MG63 (cell line): ENCODE measurements around the gene SLC44A5. TPM values are rescaled to one million over a fixed set of nuclear protein-coding genes. Genes with fewer than 3 reads are reported as not detected.
"Not testable (repeated sequence)": the region's sequence is repeated elsewhere in the genome, so short reads cannot be mapped to it uniquely, and the experiment has no call there.

ENCODE experiments used
- DNase-seq: peaks from one replicate; pipeline ENCODE4 v3.0.0-alpha.2; 2020
- H3K27me3 ChIP-seq: fragments of 250-450 bp; sonication (Bioruptor Pico); 2 replicates; pipeline ENCODE4 v1.5.1; 2020; ENCODE audit warnings: mild to moderate bottlenecking, moderate library complexity
- H3K36me3 ChIP-seq: fragments of 250-450 bp; sonication (Bioruptor Pico); 2 replicates; pipeline ENCODE4 v1.5.1; 2020; ENCODE audit warnings: mild to moderate bottlenecking, moderate library complexity
- H3K4me3 ChIP-seq: fragments of 250-450 bp; sonication (Bioruptor Pico); 2 replicates; pipeline ENCODE4 v1.5.1; 2020; ENCODE audit warnings: mild to moderate bottlenecking, moderate library complexity
- H3K9me3 ChIP-seq: fragments of 250-450 bp; sonication (Bioruptor Pico); 2 replicates; pipeline ENCODE4 v1.5.1; 2020; ENCODE audit warnings: mild to moderate bottlenecking, moderate library complexity
- total RNA-seq: library from RNA; depleted of rRNA; stranded (reverse); fragments of >200 nt; shearing (Covaris generic); gene quantifications from 2 replicates; pipeline ENCODE4 v1.2.3, GENCODE V29; 2014; ENCODE audit warnings: low replicate concordance

Gene SLC44A5
- total RNA-seq, 1 experiment from 2014 or later = not detected

DNA sequence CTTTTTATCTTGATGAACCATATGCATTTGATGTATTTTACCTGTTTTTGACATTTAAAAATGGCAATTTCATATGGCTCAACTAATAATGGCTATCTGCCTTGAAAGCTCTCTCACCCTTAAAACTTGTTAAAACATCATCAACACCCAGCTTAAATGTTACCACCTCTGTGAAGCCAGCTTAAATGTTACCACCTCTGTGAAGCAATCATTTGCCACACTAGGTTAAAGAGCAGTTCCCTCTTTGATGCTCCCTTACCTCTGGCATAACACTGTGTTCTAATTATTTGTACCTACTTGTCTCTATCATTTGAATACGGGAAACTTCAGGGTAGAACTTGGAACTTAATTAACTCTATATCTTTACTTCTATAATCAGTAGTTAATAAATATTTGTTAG, 294.7 kb downstream of the SLC44A5 start:
- no peaks in the 10 kb centered on the region for H3K36me3 ChIP-seq
- H3K9me3 ChIP-seq = no peaks in the 10 kb centered on the region
- no peak overlapping the region for H3K4me3 ChIP-seq
- no peaks in the 10 kb centered on the region for H3K27me3 ChIP-seq
- DNase-seq = no peak

DNA sequence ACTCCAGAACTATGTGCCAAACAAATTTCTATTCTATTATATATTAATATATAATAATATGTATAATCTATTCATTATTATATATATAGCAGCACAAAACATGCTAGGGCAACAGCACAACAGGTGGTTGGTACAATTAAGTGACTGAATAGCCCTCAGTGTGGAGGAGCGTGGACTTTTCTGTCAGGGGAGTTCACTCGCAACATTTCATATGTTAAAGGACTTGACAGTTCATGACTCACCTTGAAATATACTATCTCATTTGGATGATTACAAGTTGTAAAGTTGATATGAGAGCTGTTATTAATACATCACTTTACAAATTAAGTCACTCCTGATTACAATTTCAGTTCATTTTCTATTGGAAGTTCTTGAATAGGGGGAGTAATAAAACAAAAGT, 298.3 kb downstream of the SLC44A5 start:
- no peaks in the 10 kb centered on the region for H3K9me3 ChIP-seq
- no peaks in the 10 kb centered on the region for H3K36me3 ChIP-seq
- no peak overlapping the region for H3K4me3 ChIP-seq
- H3K27me3 ChIP-seq = no peaks in the 10 kb centered on the region
- no peak for DNase-seq

GRCh38 chr1:75310067-75310466, 300.8 kb downstream of the SLC44A5 start:
- Histone ChIP-seq H3K36me3 (no peaks in the 10 kb centered on the region), H3K4me3 (no peak overlapping the region), H3K9me3 (no peaks in the 10 kb centered on the region), H3K27me3 (no peaks in the 10 kb centered on the region)
- peak; percentile 83 for DNase-seq

DNA sequence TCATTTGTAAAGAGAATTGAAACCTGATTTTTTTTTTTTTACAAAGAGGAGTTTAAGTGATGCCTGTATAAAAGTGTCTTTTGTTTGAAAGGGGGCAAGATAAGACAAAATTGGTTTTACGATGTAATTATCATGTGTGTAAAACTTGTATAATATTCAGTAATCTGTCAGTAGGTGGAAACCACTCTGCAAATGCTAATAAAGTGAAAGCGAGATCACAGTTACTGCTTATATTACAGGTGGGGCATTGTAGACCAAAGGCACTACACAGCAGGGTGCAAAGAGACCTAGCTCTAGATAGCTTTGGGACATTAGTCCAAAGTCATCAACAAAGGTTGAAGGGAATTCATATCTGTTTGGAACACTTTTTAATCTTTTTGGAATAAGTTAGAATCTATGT, 302.5 kb downstream of the SLC44A5 start:
- Histone ChIP-seq H3K36me3 (no peaks in the 10 kb centered on the region), H3K4me3 (no peak overlapping the region), H3K27me3 (no peaks in the 10 kb centered on the region), H3K9me3 (no peaks in the 10 kb centered on the region)
- no peak for DNase-seq

- DNase-seq = no peak
Observed at GRCh38 chr1:75305061-75305460, 305.9 kb downstream of the SLC44A5 start.

DNA sequence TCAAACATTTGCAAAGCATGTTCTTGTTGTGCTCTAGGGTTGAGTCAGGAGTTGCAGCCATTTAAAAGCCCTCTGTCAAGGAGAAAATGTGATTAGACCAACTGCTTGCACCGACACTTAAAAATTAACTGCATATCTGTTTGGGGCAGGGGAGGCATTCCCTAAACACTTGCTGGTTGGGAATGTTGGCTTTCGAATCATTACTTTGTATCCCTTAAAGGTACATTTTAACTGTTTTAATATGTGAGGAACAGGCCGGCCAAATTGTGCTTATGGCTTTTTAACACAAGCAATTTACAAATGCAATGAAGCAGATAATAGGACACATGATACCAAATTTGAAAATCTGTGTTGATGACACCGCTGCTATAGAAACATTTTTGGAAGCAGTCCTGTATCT, 317.6 kb downstream of the SLC44A5 start:
- DNase-seq = no peak
- no peaks in the 10 kb centered on the region for H3K27me3 ChIP-seq
- H3K9me3 ChIP-seq = no peaks in the 10 kb centered on the region
- no peak overlapping the region for H3K4me3 ChIP-seq
- no peaks in the 10 kb centered on the region for H3K36me3 ChIP-seq

More at GRCh38 chr1:75305061-75305460, 305.9 kb downstream of the SLC44A5 start:
- Histone ChIP-seq H3K27me3 (no peaks in the 10 kb centered on the region), H3K4me3 (no peak overlapping the region), H3K36me3 (no peaks in the 10 kb centered on the region), H3K9me3 (no peaks in the 10 kb centered on the region)

GRCh38 chr1:75292013-75292412, 318.9 kb downstream of the SLC44A5 start:
- no peak for DNase-seq
- Histone ChIP-seq H3K9me3 (no peaks in the 10 kb centered on the region), H3K27me3 (no peaks in the 10 kb centered on the region), H3K4me3 (no peak overlapping the region), H3K36me3 (no peaks in the 10 kb centered on the region)

DNA sequence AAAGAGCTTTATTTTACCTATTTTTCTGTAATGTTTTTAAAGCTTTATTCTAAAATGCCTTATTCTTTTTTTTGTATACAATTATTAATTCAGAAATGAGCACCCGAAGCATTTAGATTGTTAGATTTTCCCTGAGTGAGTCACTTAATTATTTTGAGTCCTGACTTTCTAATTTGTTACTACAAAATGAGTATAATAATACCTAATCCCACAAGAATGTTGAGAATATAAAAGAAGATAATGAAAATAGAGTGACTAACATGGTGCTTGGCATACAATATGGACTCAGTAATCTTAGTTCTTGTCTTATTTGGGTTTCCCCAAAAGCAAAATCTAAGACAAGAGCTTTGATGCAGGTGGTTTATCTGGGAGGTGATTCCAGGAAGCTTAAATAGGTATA, 334.5 kb downstream of the SLC44A5 start:
- no peak for DNase-seq
- H3K9me3 ChIP-seq = no peaks in the 10 kb centered on the region
- H3K36me3 ChIP-seq = no peaks in the 10 kb centered on the region
- H3K27me3 ChIP-seq = no peaks in the 10 kb centered on the region
- no peak overlapping the region for H3K4me3 ChIP-seq

DNA sequence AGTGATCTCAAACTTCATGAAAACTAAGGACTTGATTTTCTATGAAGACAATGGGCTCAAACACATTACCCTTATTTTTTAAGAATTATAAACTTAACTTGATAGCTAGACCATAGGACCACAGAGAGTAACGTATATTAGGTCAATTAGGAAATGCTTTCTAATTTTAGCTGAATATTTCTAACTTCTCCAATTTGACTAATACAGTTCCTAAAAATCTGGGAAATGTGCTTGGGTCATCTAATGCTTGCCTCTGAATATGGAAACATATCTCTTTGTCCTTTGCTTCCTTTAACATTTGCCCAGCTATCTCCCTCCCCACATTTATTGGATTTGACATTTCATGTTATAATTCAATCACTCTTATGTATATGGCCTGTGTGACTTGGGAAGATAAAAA, 335.3 kb downstream of the SLC44A5 start:
- H3K36me3 ChIP-seq = no peaks in the 10 kb centered on the region
- H3K4me3 ChIP-seq = no peak overlapping the region
- no peaks in the 10 kb centered on the region for H3K27me3 ChIP-seq
- no peaks in the 10 kb centered on the region for H3K9me3 ChIP-seq
- DNase-seq = no peak

DNA sequence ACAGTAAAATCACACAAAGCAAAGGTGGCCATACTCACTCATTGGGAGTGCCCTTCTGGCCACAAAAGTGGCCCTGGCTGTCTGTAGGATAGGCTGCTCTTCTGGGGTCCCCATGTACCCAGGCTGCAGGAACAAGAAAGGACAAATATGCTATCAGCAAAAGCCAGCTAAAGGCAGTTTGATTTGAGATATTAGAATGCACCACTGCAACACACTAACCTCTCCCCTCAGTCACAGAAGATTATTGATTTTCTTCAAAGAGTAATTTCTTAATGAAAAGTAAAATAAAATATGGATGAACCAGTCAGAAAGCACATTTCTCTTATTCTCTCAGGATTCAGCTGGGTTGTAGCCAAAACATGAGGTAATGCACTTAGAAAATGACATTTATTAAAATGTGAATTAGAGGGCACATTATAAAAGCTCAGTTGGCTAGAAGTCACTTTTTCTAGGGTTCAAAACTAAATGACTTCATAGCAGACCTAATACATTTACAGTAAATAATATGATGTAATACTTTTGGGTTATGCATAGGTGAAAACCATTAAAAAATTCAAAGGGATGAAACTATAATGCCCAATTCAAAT, 335.9 kb downstream of the SLC44A5 start:
- H3K36me3 ChIP-seq = no peaks in the 10 kb centered on the region

DNA sequence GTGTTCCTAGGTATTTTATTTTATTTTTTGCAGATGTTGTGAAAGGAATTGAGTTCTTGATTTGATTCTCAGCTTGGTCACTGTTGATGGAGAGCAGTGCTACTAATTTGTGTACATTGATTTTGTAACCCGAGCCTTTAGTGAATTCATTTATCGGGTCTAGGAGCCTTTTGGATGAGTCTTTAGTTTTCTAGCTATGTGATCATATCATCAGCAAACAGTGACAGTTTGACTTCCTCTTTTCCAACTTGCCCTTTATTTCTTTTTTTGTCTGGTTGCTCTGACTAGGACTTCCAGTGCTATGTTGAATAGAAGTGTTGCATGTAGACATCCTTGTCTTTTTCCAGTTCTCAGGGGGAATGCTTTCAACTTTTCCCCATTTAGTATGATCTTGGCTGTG, 337.8 kb downstream of the SLC44A5 start:
- Histone ChIP-seq H3K4me3 (no peak overlapping the region), H3K27me3 (no peaks in the 10 kb centered on the region), H3K9me3 (no peaks in the 10 kb centered on the region), H3K36me3 (no peaks in the 10 kb centered on the region)
- DNase-seq = no peak

More for the DNA sequence above, 335.9 kb downstream of the SLC44A5 start:
- no peaks in the 10 kb centered on the region for H3K27me3 ChIP-seq
- no peak for DNase-seq
- H3K4me3 ChIP-seq = no peak overlapping the region
- H3K9me3 ChIP-seq = no peaks in the 10 kb centered on the region

GRCh38 chr1:75265792-75266191, 345.1 kb downstream of the SLC44A5 start:
- no peaks in the 10 kb centered on the region for H3K36me3 ChIP-seq
- no peak overlapping the region for H3K4me3 ChIP-seq
- H3K27me3 ChIP-seq = no peaks in the 10 kb centered on the region; the same call in 1 of the 2 replicates
- no peak for DNase-seq
- no peaks in the 10 kb centered on the region for H3K9me3 ChIP-seq

DNA sequence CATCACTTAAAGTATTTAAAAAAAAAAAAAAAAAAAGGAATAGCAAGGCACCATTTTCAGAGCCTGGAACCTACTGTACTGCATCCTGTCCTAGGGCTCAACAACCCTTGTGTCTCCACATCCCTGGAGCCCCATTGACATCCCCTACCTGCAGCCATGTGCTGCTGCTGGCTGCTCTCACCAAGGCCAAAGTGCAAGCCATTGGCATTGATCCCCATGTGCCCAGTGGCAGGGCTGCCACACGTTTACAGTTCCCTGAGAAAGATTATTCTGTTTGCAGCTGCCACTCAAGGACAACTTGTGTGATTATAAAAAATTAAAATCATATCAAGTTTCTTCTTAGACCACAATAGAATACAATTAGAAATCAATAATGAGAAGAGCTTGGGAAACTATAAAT, 346.8 kb downstream of the SLC44A5 start:
- Histone ChIP-seq H3K4me3 (no peak overlapping the region), H3K36me3 (no peaks in the 10 kb centered on the region), H3K9me3 (no peaks in the 10 kb centered on the region), H3K27me3 (no peaks in the 10 kb centered on the region; the same call in 1 of the 2 replicates)
- DNase-seq = no peak

DNA sequence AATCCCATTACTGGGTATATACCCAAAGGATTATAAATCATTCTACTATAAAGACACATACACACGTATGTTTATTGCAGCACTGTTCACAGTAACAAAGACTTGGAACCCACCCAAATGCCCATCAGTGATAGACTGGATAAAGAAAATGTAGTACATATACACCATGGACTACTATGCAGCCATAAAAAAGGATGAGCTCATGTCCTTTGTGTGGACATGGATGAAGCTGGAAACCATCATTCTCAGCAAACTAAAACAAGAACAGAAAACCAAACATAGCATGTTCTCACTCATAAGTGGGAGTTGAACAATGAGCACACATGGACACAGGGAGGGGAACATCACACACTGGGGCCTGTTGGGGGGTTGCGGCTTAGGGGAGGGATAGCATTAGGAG, 347.3 kb downstream of the SLC44A5 start:
- DNase-seq, H3K4me3 ChIP-seq, H3K9me3 ChIP-seq, H3K36me3 ChIP-seq, H3K27me3 ChIP-seq: not testable (repeated sequence)

- H3K27me3 ChIP-seq, H3K9me3 ChIP-seq, H3K36me3 ChIP-seq, H3K4me3 ChIP-seq, DNase-seq: not testable (repeated sequence)
Observed at GRCh38 chr1:75261946-75262345, 349.0 kb downstream of the SLC44A5 start.

- no peak for DNase-seq
- H3K4me3 ChIP-seq = no peak overlapping the region
- H3K27me3 ChIP-seq = no peaks in the 10 kb centered on the region
- no peaks in the 10 kb centered on the region for H3K36me3 ChIP-seq
- no peaks in the 10 kb centered on the region for H3K9me3 ChIP-seq
Observed at GRCh38 chr1:75258351-75258750, 352.6 kb downstream of the SLC44A5 start.

- Histone ChIP-seq H3K4me3 (no peak overlapping the region), H3K27me3 (no peaks in the 10 kb centered on the region), H3K36me3 (no peaks in the 10 kb centered on the region), H3K9me3 (no peaks in the 10 kb centered on the region)
- DNase-seq = no peak
Observed at GRCh38 chr1:75257424-75257823, 353.5 kb downstream of the SLC44A5 start.

GRCh38 chr1:75250114-75250513, 360.8 kb downstream of the SLC44A5 start:
- not testable (repeated sequence) for H3K27me3 ChIP-seq, H3K9me3 ChIP-seq, H3K4me3 ChIP-seq, H3K36me3 ChIP-seq, DNase-seq

DNA sequence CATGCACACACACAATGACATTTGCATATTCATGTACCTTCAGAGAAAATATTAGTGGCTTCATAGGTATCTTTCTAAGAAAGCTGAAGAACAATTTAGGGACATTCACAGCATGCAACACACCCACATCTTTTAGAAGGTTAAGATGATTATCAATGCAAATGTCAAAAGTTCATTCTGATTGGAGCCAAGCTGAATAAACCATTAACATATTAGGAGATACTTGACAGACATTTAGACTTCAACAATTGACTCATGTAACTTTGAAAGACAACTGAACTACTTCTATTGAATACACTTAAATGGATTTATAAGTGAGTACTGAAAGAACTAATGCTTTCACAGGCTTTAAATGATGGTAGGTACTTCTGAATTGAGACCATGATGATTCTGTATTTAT, 365.7 kb downstream of the SLC44A5 start:
- H3K27me3 ChIP-seq = no peaks in the 10 kb centered on the region
- DNase-seq = no peak
- H3K4me3 ChIP-seq = no peak overlapping the region
- no peaks in the 10 kb centered on the region for H3K36me3 ChIP-seq
- H3K9me3 ChIP-seq = no peaks in the 10 kb centered on the region
